GM18502 (cell line): Measurements from ENCODE around the gene SUSD4.
"Not testable (repeated sequence)": the region's sequence is repeated elsewhere in the genome, so short reads cannot be mapped to it uniquely, and the experiment has no call there.

ENCODE experiments used
- ATAC-seq: cut with Tn5 transposase; IDR thresholded peaks from one replicate; pipeline ENCODE4 v1.9.1; 2021; ENCODE audit warnings: mild to moderate bottlenecking; ENCODE audit not compliant: unreplicated experiment, poor library complexity

SUSD4 gene, protein sequence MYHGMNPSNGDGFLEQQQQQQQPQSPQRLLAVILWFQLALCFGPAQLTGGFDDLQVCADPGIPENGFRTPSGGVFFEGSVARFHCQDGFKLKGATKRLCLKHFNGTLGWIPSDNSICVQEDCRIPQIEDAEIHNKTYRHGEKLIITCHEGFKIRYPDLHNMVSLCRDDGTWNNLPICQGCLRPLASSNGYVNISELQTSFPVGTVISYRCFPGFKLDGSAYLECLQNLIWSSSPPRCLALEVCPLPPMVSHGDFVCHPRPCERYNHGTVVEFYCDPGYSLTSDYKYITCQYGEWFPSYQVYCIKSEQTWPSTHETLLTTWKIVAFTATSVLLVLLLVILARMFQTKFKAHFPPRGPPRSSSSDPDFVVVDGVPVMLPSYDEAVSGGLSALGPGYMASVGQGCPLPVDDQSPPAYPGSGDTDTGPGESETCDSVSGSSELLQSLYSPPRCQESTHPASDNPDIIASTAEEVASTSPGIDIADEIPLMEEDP

DNA sequence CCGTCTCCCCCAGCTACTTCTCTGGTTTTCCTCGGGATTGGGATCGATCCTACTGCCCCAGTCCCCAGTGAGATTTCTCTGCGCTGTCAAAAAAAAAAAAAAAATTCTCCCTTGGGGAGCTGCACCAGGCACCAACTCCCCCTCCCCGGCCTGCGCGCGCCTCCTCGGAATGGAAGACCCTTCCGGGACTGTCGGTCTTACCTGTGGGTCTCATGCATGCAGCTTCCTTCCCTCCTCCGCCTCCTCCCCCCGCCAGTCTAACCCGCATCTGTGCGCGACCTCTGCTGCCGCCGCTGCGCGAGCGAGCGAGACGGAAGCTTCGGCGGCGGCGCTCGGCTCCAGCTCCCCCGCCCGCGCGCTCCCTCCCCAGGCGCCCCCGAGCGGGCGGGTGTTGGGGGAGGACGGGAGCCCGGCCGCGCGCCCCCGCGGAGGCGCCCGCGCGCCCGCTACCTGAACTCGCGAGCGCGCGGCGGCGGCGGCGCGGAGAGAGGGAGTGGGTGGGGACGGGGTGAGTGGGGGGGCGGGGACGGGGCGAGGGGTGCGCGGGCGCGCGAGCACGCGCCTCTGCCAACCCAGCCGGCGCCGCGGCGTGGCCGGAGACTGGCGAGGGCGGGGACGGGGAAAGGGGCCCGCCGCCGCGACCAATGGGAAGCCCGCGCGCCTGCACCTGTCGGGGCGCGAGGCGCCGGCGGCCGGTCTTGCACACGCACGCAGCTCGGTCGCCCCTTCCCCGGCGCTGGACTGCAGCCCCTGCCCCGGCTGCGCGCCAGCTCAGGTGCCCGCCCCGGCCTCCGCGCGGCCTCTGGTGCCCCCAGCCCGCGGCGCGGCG is at the start of gene SUSD4:
Gene SUSD4, minus strand, starts transcription at position 321 of the 829 bp plus-strand sequence. CDS start 751 bp downstream, outside the sequence.
- peak; percentile 68 for ATAC-seq

DNA sequence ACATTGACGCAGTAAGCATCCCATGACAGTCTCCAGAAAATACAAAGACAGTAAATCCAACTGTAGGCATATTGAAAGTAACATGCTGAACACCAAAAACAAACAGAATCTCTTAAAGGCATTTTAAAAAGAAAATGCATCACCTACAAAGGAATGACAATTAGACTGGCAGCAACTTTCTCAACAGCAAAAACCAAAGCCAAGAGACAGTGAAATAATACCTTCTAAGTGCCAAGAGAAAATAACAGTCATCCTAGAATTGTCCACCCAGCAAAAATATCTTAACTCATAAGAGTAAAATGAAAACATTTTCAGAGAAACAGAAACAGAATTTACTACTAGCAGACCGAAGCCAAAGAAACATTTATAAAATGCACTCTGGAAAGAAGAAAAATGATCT is 49.2 kb upstream of the SUSD4 start:
- ATAC-seq = no peak

DNA sequence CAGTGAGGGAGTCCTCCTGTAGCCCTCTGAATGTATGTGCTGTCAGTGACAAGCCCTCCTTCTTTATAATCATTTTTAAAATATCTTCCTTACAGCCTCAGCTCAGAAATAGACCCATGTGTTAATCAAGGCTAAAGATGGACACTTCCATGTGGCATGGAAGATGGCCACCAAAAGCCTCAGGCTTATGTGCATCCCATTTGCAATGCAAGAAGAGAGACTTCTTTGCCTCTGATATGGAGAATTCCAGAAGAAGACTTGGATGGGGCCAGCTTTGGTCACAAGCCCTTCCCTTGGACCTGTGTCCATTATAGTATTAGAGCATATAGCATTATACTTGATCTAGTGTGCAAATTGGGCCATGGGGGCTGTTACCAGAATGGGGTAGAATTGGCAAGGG is 47.7 kb upstream of the SUSD4 start:
- no peak for ATAC-seq

DNA sequence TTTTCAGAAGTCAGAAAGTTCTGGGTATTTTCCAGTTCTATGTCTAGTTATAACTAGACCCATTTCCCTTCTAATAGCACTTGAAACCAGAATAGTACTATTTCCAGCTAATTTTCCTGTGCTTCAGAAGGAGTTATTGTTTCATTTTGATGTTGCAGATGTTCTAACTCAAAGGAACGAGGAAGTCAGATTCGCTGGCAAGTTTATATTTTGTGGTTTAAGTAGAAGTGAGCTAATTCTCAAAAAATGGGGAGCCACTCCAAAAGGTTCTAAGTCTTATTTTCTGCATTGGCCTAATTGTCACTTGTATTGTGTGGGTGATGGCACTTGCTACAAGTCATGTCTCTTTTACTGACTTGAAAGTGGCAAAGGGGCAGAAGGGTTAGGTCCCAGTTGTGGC is 47.3 kb upstream of the SUSD4 start:
- no peak for ATAC-seq

DNA sequence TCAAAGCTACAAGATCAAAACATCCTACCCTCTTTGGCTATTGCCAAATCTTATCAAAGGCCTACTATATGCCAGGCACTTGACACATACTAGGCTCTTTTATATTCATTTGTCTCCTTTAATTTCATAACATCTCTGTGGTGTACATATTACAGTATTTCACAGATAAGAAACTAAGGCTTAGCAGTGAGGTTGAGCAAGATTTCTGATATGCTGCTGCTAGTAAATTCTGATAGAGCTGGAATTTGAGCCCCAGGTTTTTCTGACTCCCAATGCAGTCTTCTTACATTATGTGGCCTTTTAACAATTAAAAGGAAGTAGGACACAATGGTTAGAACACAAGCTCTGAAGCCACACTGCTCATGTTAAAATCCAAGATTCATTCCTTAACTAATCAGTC is 46.1 kb upstream of the SUSD4 start:
- ATAC-seq = no peak

DNA sequence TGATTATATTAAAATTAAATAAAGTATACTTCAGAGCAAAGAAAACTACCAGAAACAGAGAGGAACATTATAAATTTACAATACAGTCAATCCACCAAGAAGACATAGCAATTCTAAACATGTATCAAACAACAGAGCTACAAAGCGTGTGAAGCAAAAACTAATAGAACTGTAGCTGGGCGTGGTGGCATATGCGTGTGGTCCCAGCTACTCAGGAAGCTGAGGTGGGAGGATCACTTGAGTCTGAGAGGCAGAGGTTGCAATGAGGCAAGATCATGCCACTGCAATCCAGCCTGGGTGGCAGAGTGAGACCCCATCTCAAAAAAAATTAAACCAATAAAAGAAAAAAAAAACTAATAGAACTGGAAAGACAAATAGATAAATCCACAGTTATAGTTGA is 41.5 kb upstream of the SUSD4 start:
- no peak for ATAC-seq

DNA sequence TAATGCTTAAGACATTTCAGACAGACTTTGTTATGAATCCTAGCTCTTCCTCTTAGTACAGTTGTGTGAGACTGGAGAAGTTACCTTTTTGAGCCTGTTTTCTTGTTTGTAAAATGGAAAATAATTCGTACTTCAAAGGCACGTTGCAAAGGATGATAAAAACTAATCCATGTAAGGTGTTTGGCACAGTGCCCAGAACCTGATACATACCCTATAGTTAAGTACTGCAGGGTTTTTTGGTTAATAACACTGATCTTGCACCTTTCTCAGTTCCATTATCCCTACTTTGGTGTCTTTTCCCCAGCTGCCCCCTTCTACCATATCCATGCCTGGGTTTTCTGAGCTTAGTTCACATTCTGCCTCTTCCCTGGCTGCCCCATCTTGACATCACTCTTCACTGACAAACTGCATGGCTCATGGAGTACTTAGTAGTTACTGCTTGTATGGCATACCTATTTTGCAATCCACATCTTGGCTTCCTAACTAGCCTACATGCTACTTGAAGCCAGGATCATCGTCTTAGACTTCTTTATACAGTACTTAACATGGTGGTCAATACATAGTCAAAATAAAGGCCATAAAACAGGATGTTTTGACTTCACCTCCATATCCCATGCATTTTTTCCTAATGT is 39.3 kb upstream of the SUSD4 start:
- ATAC-seq = no peak

DNA sequence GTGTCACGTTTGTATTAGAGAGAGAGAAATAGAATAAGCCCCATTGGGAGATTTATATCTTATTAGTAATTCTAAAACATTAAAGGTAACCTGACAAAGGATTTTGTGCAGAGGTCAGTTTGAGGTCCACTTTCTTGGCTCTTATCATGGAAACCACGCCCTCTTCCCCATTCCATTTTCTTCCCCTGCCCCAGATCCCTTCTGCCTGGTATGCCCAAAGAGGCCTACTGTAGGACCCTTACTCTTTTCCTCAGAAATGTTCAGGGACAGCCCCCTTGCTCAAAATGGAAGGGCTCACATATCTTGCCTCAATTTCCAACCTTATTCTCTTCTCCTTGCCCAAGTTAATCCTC is 38.8 kb upstream of the SUSD4 start:
- no peak for ATAC-seq

DNA sequence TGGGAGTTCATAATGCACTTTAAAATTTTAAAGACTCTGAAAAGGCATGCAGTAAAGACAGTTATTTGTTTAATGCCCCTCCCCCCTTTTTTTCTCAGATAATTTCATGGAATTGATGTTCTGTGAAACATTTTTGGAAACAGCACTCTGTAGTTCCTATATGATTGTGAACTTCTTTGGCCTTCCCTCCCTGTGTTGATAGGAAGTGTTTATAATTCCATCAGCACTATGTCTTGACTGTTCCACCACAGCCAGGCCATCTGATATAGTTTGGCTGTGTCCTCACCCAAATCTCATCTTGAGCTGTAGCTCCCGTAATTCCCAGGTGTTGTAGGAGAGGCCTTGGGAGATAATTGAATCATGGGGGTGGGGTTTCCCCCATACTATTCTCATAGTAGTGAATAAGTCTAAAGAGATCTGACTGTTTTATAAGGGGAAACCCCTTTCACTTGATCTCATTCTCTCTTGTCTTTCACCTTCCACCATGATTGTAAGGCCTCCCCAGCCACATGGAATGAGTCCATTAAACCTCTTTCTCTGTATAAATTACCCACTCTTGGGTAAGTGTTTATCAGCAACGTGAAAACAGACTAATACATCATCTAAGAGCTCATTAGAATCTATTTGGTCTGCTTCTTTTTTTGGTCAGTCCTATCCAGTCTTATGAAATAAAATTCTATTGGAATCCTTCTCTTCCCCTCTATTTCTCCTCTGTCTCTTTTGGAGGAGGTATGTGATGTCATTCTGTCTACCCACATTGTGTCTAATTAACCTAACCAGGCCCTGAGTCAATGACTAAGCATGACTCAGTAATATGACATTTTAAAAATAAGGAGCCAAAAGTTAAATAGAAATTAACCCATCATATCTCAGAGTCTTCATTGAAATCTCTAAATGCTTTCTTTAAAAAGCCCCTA is 38.2 kb upstream of the SUSD4 start:
- ATAC-seq = no peak

DNA sequence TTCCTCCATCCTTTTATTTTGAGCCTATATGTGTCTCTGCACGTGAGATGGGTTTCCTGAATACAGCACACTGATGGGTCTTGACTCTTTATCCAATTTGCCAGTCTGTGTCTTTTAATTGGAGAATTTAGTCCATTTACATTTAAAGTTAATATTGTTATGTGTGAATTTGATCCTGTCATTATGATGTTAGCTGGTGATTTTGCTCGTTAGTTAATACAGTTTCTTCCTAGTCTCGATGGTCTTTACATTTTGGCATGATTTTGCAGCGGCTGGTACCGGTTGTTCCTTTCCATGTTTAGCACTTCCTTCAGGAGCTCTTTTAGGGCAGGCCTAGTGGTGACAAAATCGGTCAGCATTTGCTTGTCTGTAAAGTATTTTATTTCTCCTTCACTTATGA is 35.4 kb upstream of the SUSD4 start:
- not testable (repeated sequence) for ATAC-seq

DNA sequence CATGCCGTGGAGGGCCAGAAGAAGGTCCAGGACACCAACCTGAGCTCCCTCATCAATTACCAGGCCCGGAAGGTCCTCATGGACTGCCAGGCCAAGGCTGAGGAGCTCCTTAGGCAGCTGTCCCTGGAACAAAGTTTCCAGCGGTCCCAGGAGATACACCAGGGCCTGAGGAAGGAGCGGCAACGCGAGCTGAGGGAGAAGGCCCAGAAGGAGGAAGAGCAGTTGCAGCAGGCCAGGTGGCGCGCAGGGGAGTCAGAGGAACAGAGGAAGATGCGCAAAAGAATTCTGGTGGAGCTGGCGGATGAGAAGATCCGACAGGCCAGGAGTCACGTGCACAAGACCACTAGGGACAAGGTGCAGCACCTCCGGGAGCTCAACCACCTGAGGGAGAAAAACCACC is 30.7 kb upstream of the SUSD4 start:
- no peak for ATAC-seq

DNA sequence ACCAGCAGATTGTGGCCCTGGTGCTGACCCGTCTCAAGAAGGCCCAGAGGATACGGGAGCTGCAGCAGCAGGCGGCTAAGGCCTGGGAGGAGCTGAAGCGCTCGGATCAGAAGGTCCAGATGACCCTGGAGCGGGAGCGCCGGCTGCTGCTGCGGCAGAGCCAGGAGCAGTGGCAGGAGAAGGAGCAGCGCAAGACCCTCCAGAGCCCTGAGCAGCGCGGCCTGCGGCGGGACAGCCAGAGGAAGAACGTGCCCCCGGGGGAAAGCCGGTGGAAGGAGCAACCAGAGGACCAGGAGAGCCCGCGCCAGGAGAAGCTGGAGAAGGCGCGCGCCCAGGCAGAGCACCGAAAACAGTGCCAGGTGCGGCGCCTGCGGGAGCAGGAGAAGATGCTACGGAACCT is 30.3 kb upstream of the SUSD4 start:
- ATAC-seq = no peak

DNA sequence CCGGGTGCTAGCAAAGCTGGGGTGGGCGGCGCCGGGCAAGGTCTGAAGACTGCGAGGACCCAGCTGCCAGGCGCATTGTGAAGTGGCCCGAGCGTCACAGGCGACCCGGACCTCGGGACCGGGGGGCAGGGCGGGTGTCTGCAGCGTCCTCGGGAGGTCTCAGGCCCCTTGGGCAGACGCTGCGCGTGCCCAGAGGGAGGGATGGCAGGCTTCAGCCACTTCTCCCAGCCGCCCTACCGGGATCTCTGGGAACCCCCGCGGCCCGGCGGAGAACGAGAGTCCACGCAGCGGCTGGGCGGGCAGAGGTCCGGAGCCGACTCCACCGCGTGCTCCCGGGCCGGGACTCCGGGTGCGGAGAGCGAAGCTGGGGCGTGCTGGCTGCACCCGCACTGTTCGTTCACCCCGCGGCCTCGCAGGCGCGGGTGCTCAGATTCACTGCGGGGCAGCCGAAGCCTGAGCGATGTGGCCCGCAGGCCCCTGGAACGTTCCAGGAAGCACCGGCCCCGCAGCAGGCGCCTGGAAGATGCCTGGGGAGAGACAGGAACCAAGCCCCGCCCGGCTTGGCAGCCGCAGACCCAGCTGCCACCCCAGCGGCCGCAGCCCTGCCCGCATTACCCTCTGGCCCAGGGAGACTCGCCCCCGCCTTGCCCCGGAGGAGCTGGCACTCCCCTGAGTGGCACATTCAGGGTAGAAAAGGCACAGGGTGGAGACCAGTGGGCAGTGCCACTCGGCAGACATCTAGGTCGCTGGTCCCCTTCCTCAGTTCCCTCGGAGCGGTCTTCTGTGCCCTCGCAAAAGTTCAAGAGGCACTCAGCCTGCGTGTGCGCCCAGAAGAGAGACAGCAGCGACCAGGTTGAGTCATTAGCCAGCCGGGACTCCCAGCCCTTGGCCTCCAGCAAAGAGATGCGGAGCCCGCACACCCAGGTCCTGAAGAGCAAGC is 29.6 kb upstream of the SUSD4 start, which contains the start of gene CCDC185:
Gene CCDC185, plus strand, starts transcription at position 141 of the 940 bp plus-strand sequence. Its CDS starts 61 bp downstream, at position 202.
- ATAC-seq = no peak

DNA sequence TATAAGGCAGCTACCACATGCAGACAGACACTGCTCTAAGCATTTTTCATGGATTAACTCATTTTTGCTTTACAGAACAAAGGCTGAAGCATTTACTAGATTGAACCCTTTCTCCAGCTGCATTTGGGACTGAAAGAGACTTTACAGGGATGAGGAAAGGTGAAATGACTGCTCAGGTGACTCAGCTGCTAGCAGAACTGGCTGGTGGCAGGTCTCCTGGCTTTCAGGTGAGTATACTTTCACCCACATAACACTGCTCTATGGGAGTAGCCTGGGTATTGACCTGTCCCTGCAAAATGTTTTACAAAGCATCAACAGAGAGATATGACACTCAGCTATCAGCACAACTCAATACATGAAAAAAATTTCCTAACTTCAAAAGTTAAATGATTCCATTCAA is 26.6 kb upstream of the SUSD4 start:
- ATAC-seq = no peak

DNA sequence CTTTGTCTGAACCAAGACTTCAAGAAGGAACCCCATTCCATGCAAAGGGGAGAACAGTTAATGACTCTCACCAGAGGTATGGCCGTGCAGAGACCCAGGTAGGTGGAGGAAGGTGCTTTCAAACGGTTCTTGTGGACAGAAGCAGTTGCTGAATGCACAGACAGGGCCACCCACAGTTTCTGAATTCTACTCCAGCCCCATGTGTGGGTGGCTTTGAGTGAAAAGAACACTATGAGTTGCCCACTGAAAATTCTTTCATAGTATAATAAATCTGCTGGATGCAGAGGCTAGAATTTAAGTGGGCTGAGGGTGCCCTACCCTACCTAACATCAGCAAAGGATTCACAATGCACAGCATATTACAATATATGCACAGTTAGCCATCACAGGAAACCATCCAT is 22.0 kb upstream of the SUSD4 start:
- no peak for ATAC-seq

DNA sequence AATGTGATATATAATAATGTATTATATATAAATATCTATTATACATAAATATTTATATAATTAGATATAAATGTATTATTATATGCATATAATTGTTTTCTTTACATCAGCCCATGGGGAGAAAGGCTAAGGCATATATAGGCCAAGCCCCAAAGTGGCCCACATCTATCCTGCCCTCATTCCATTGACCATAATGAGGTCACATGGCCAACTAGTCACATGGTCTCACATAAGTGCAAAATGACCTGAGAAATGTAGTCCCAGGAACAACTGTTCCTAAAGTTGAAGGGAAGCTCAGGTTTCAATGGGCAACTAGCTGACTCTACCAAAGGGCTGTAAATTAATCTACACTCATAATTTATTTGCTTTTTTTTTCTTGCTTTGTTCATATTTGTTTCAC is 14.8 kb upstream of the SUSD4 start:
- no peak for ATAC-seq

DNA sequence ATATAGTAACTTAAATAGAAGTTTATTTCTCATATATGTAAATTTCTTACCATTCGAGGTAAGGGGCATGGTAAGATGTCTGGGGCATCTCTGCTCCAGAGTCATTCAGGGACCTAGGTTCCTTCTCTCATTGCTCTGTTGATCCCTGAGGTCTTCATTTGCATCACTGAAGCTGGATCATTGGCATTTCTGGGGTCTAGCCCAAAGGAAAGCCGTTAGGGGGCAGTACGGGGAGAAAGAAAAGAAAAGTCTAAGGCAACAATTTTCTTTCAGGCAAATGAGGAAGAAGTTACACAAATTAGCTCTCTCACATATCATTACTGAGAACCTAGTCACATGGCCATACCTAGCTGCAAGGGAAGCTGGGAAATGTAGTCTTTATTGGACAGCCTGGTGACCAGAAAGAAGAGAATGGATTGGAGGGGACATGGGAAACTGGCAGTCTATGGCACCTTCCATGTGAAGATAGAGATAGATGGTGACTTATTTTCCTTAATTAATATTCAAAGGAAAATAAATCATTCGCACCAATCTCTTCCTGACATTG is 10.2 kb upstream of the SUSD4 start:
- no peak for ATAC-seq

DNA sequence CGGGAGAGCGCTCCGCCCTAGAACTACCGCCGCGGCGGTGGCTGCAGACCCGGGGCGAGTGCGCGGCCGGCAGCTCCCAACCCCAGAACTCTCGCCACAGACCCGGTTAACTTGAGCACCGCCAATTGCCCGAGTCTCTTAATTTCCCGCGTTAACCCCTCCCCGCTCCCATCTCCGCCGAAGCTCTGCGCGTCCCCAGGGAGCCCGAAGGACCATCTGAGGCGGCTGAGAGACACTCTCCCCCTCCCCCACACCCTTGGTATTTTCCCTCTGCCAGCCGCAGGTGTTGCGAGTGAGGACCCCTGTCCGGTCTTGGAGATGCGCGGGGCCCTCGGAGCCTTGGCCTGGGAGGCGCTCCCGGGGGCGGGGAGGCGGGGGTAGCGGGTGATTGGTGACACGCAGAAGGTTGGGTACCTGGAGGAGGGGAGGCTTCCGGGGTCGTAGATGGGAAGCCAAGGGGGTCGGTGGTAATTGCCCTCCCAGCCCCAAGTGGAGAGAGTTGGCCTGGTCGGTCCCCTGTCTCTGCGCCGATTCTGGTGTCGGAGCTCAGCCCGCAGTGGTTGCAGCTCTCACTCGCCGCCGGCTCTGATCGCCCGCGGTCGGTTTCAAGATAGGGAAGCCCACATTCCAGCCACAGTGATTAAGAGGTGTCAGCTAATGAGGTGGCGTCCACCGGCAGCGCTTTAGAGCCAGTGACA is 858 bp upstream of the SUSD4 start:
- ATAC-seq = peak; percentile 10
